Eye (tissue), 1 donor: ENCODE measurements around the gene MUC5AC.
"Not testable (repeated sequence)": the region's sequence is repeated elsewhere in the genome, so short reads cannot be mapped to it uniquely, and the experiment has no call there.

Experiments used
- DNase-seq: peaks from one replicate; pipeline ENCODE4 v3.0.0-alpha.2; 2015

Gene MUC5AC

GRCh38 chr11:1150769-1151365 is 6.9 kb upstream of the MUC5AC start:
- DNase-seq = no peak

- no peak for DNase-seq
These were observed 6.1 kb upstream of the MUC5AC start for GRCh38 chr11:1151366-1152315.

- no peak for DNase-seq
These were observed 5.2 kb upstream of the MUC5AC start for GRCh38 chr11:1152316-1153104.

- no peak for DNase-seq
These were observed 4.4 kb upstream of the MUC5AC start for GRCh38 chr11:1153105-1153950.

- DNase-seq = no peak
These were observed 3.7 kb upstream of the MUC5AC start for GRCh38 chr11:1153951-1154493.

GRCh38 chr11:1154656-1155055 is 3.1 kb upstream of the MUC5AC start:
- DNase-seq = not testable (repeated sequence)

- DNase-seq = no peak
These were observed 2.5 kb upstream of the MUC5AC start for GRCh38 chr11:1155274-1155693.

- no peak for DNase-seq
These were observed 1.0 kb upstream of the MUC5AC start for GRCh38 chr11:1156506-1157340.

GRCh38 chr11:1157341-1157644 is 460 bp upstream of the MUC5AC start:
- no peak for DNase-seq

GRCh38 chr11:1158681-1159487 is 1.1 kb downstream of the MUC5AC start:
- DNase-seq = no peak

- not testable (repeated sequence) for DNase-seq
These were observed 1.9 kb downstream of the MUC5AC start for GRCh38 chr11:1159488-1160220.

- DNase-seq = no peak
These were observed 2.7 kb downstream of the MUC5AC start for GRCh38 chr11:1160231-1161101.

GRCh38 chr11:1161410-1162137 is 3.8 kb downstream of the MUC5AC start:
- DNase-seq = no peak

- DNase-seq = no peak
These were observed 4.4 kb downstream of the MUC5AC start for GRCh38 chr11:1162138-1162475.

- no peak for DNase-seq
These were observed 4.9 kb downstream of the MUC5AC start for GRCh38 chr11:1162491-1163311.

- DNase-seq = no peak
These were observed 5.7 kb downstream of the MUC5AC start for GRCh38 chr11:1163321-1163910.
